ENCODE results near the gene MEG3. TPM values are rescaled to one million over a fixed set of nuclear protein-coding genes. Genes with fewer than 3 reads are reported as not detected.

MEG3 gene
- total and polyA plus RNA-seq, 2 of the 4 experiments (the other 2 are of a cell fraction) = 31.5 to 556 TPM

DNA sequence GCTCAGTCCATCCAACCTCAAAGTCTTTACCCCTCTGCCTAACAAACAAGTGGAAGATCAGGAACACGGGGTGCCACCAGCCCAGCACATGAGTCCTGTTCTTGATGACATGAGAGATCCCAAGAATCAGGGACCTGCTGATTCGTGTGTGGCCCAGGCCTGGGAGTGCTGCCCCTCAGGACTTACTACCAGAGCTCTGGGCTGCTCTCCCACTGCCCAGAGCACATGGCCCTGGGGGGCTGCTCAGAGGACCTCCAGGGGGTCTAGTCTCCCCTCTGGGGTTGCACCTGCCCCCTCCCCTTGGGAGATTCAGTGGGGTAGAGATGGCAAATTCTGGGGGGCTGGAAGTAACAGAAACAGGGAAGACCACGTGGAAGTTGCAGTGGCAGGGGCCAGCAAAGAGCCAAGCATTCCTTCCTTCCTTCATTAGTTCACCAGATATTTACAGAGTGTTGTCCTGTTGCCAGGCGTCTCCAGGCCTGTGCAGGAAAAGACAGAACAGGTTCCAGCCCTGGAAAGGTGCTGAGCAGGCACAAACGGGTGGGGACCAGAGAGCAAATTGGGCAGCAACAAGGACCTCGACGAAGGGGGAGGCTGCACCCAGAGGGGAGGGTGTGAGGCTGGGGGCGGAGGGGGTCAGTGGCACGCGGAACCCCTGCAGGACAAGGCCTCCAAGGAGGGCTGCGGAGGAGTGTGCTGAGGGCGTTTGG, 45.1 kb upstream of the MEG3 start:
- ChIA-PET POLR2A (ENCODE audit: unreplicated experiment) (no interaction called here), CTCF (no interaction called here)
- Histone ChIP-seq H3K4me2 (ENCODE audit: low read depth, low read length) (no peak overlapping the region), H3K56ac (ENCODE audit: extremely low read depth, insufficient read depth, low read length) (no peak overlapping the region), H3K4me3 (ENCODE audit: insufficient read depth, low read depth, low read length) (no peak overlapping the region), H3K79me1 (ENCODE audit: low read depth in 1 of 2, low read length in 2 of 2) (no peaks in the 10 kb centered on the region), H2AK5ac (ENCODE audit: low read depth, low read length) (no peak overlapping the region), H2AFZ (replicated peaks; ENCODE audit: low read length, poor library complexity) (no peak overlapping the region), H3K27me3 (ENCODE audit: control insufficient read depth, insufficient read depth, low read length) (peaks cover 43% of the 10 kb centered on the region), H3K9ac (ENCODE audit: low read depth, low read length) (no peak overlapping the region), H3K4me1 (ENCODE audit: control insufficient read depth, insufficient read depth, low read length) (peaks cover 4% of the 10 kb centered on the region; the same call in 1 of the 2 replicates), H2BK120ac (ENCODE audit: low read depth, low read length) (no peak overlapping the region), H3K9me3 (ENCODE audit: control insufficient read depth, insufficient read depth, low read length) (no peaks in the 10 kb centered on the region), H4K20me1 (ENCODE audit: insufficient read depth, low read length) (no peaks in the 10 kb centered on the region), H3K9me1 (ENCODE audit: insufficient read depth, low read length) (no peaks in the 10 kb centered on the region), H3K18ac (ENCODE audit: low read depth, low read length) (no peak overlapping the region), H3K14ac (replicated peaks; ENCODE audit: low read depth, low read length) (no peak overlapping the region), H3K27ac (ENCODE audit: insufficient read depth, low read length) (no peak overlapping the region), H4K8ac (ENCODE audit: low read depth in 2 of 2, low read length in 2 of 2) (no peak overlapping the region), H4K5ac (ENCODE audit: low read depth, low read length) (no peak overlapping the region), H2BK5ac (ENCODE audit: low read depth, low read length, poor library complexity, severe bottlenecking) (no peak overlapping the region), H4K91ac (ENCODE audit: insufficient read depth, low read depth, low read length) (no peak overlapping the region), H3K23ac (ENCODE audit: low read depth, low read length) (no peak overlapping the region), H2BK20ac (ENCODE audit: low read depth, low read length) (no peak overlapping the region), H3K36me3 (ENCODE audit: control insufficient read depth, insufficient read depth, low read length) (no peaks in the 10 kb centered on the region), H3K4ac (ENCODE audit: low read depth, low read length) (no peak overlapping the region), H2AK9ac (replicated peaks; ENCODE audit: low read depth, low read length, poor library complexity) (no peak overlapping the region), H2BK15ac (ENCODE audit: low read depth, low read length) (no peak overlapping the region)
- no TSS peak for BruUV-seq (replicated peaks)
- dilution Hi-C loops (cut with HindIII; ENCODE audit: low sequenced_read_pairs, unreplicated experiment) (no loop called here), intact Hi-C loops (cut with micrococcal nuclease) (no loop called here), in situ Hi-C loops (cut with MboI; ENCODE audit: low sequenced_read_pairs) (no loop called here)
- DNase-seq = no peak
- no peak for ATAC-seq (ENCODE audit: low read depth)
- TF ChIP-seq BHLHE40 (IDR thresholded peaks at IDR 0.05; ENCODE audit: low read depth, low read length) = no peak
- TF ChIP-seq, protein P1, sequence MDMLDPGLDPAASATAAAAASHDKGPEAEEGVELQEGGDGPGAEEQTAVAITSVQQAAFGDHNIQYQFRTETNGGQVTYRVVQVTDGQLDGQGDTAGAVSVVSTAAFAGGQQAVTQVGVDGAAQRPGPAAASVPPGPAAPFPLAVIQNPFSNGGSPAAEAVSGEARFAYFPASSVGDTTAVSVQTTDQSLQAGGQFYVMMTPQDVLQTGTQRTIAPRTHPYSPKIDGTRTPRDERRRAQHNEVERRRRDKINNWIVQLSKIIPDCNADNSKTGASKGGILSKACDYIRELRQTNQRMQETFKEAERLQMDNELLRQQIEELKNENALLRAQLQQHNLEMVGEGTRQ (IDR thresholded peaks at IDR 0.05; ENCODE audit: low read depth, low read length) = no peak
- no peak for TF ChIP-seq NFE2L2 (IDR thresholded peaks at IDR 0.05; ENCODE audit: low read depth, low read length)
- TF ChIP-seq MXI1 (IDR thresholded peaks at IDR 0.05; ENCODE audit: borderline replicate concordance, low read depth, low read length) = no peak
- TF ChIP-seq, protein P2, sequence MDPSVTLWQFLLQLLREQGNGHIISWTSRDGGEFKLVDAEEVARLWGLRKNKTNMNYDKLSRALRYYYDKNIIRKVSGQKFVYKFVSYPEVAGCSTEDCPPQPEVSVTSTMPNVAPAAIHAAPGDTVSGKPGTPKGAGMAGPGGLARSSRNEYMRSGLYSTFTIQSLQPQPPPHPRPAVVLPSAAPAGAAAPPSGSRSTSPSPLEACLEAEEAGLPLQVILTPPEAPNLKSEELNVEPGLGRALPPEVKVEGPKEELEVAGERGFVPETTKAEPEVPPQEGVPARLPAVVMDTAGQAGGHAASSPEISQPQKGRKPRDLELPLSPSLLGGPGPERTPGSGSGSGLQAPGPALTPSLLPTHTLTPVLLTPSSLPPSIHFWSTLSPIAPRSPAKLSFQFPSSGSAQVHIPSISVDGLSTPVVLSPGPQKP (IDR thresholded peaks at IDR 0.05; ENCODE audit: borderline replicate concordance, low read depth, low read length) = no peak
- TF ChIP-seq MAFK (IDR thresholded peaks at IDR 0.05; ENCODE audit: low read depth, low read length) = peak; percentile 41; the same call in 1 of the 2 replicates
- no peak for TF ChIP-seq FOS (IDR thresholded peaks at IDR 0.05; ENCODE audit: low read depth, low read length)
- 75% methylated on average over 2 of the region's 12 CpGs; no CpG with 5 or more reads in 1 of the 2 experiments for WGBS, 2 experiments (ENCODE audit: extremely low coverage in 2 of 2, insufficient read length in 1 of 2)
